Endothelial cell of umbilical vein (primary cell): ENCODE data around the gene CEP192. TPM values are rescaled to one million over a fixed set of nuclear protein-coding genes. Genes with fewer than 3 reads are reported as not detected.

ENCODE experiments used
- BruUV-seq: library from RNA; stranded (reverse); fragments of 400-500 nt; replicated peaks from 2 replicates; lab custom pipeline; 2021; lab: Mats Ljungman, UMichigan
- CTCF ChIA-PET: fragments of 300-600, 350-600 bp; sonication (Branson Sonifier 250); formaldehyde crosslinking; loops from one replicate; lab custom pipeline; 2021; ENCODE audit warnings: antibody characterized with exemption, inconsistent platforms; lab: Charles Lee
- POLR2A ChIA-PET: fragments of 300-600, 350-600 bp; sonication (Branson Sonifier 250); formaldehyde crosslinking; loops from one replicate; lab custom pipeline; 2021; ENCODE audit warnings: antibody characterized with exemption, inconsistent platforms; lab: Charles Lee
- DNase-seq: peaks from one replicate; pipeline ENCODE4 v3.0.0-alpha.2; 2011; ENCODE audit warnings: low read depth, low spot score
- FAIRE-seq: peaks from 2 replicates; lab custom pipeline; 2011; peaks lifted over from hg19 to GRCh38; lab: Jason Lieb, UNC
- H2AFZ ChIP-seq: 2 replicates; pipeline ENCODE4 v1.6.0; 2012; ENCODE audit warnings: low read depth, low read length, control low read depth, inconsistent platforms
- H3K27ac ChIP-seq: 2 replicates; pipeline ENCODE4 v1.5.1; 2011; ENCODE audit warnings: low read depth, mild to moderate bottlenecking, control low read depth, low read length, moderate library complexity; ENCODE audit not compliant: insufficient read depth
- H3K27me3 ChIP-seq, 2 experiments: 2 replicates each; pipeline versions ENCODE4 v1.6.0 to v1.6.1; 2011; ENCODE audit warnings: low read length in 2 of 2, mixed read lengths in 1 of 2; ENCODE audit not compliant: control insufficient read depth in 2 of 2, insufficient read depth in 2 of 2
- H3K36me3 ChIP-seq, 2 experiments: 2 replicates in 1 of 2; 3 replicates in 1 of 2; pipeline ENCODE4 v1.5.1; 2011; ENCODE audit warnings: low read length in 2 of 2, mild to moderate bottlenecking in 1 of 2, moderate library complexity in 1 of 2; ENCODE audit not compliant: control insufficient read depth in 2 of 2, insufficient read depth in 2 of 2; ENCODE audit errors: extremely low read depth in 1 of 2
- H3K4me1 ChIP-seq: 3 replicates; pipeline ENCODE4 v1.5.1; 2011; ENCODE audit warnings: mild to moderate bottlenecking, low read length; ENCODE audit not compliant: control insufficient read depth, insufficient read depth; ENCODE audit errors: extremely low read depth
- H3K4me2 ChIP-seq: 2 replicates; pipeline ENCODE4 v1.6.1; 2011; ENCODE audit warnings: low read length, control low read depth, mixed read lengths; ENCODE audit not compliant: insufficient read depth
- H3K4me3 ChIP-seq, 3 experiments: fragments of 200-600 bp in 1 of 3; sonication (generic), shearing (Covaris generic) in 1 of 3; replicated peaks in 1 of 3; 2 replicates each; pipeline ENCODE4 v1.5.1; 2011 to 2016; ENCODE audit warnings: control low read depth in 3 of 3, low read length in 3 of 3, mild to moderate bottlenecking in 2 of 3, inconsistent platforms in 1 of 3, low read depth in 1 of 3, moderate library complexity in 1 of 3; ENCODE audit not compliant: insufficient read depth in 1 of 3
- H3K79me2 ChIP-seq: 2 replicates; pipeline ENCODE4 v1.6.0; 2012; ENCODE audit warnings: low read length, inconsistent platforms; ENCODE audit not compliant: control insufficient read depth, insufficient read depth
- H3K9ac ChIP-seq: replicated peaks from 2 replicates; pipeline ENCODE3; 2011; ENCODE audit warnings: low read length, control low read depth; ENCODE audit not compliant: insufficient read depth; ENCODE audit errors: extremely low read depth
- H3K9me1 ChIP-seq: replicated peaks from 3 replicates; pipeline ENCODE4 v1.6.0; 2011; ENCODE audit warnings: mild to moderate bottlenecking, low read length; ENCODE audit not compliant: control insufficient read depth, insufficient read depth; ENCODE audit errors: extremely low read depth
- H3K9me3 ChIP-seq: replicated peaks from 2 replicates; pipeline ENCODE4 v1.5.1; 2012; ENCODE audit warnings: low read length, inconsistent platforms; ENCODE audit not compliant: control insufficient read depth, insufficient read depth
- H4K20me1 ChIP-seq: replicated peaks from 2 replicates; pipeline ENCODE3; 2011; ENCODE audit warnings: mild to moderate bottlenecking, low read length; ENCODE audit not compliant: control insufficient read depth, insufficient read depth; ENCODE audit errors: extremely low read depth
- CTCF ChIP-seq, 2 donors: IDR thresholded peaks; 1 replicate in 1 of 2; 2 replicates in 1 of 2; pipeline ENCODE4 v1.5.1; 2011; ENCODE audit warnings: low read length in 2 of 2, mild to moderate bottlenecking in 2 of 2, moderate library complexity in 2 of 2, control low read depth in 1 of 2, inconsistent platforms in 1 of 2, low read depth in 1 of 2; ENCODE audit not compliant: insufficient read depth in 1 of 2; ENCODE audit errors: extremely low read depth in 1 of 2
- EZH2 ChIP-seq: IDR thresholded peaks from 2 replicates; pipeline ENCODE4 v1.6.1; 2012; ENCODE audit warnings: borderline replicate concordance, low read depth, mild to moderate bottlenecking, moderate library complexity, low read length, inconsistent platforms; ENCODE audit not compliant: severe bottlenecking
- FOS ChIP-seq: IDR thresholded peaks from 2 replicates; pipeline ENCODE4 v1.6.1; 2011; ENCODE audit warnings: mild to moderate bottlenecking, low read length, moderate library complexity, borderline replicate concordance; ENCODE audit not compliant: insufficient read depth
- GATA2 ChIP-seq: IDR thresholded peaks from 2 replicates; pipeline ENCODE4 v1.7.0; 2011; ENCODE audit warnings: low read depth, mild to moderate bottlenecking, moderate library complexity, mixed read lengths, low read length; ENCODE audit not compliant: insufficient read length, insufficient read depth
- JUN ChIP-seq: IDR thresholded peaks from 2 replicates; pipeline ENCODE4 v1.6.1; 2011; ENCODE audit warnings: borderline replicate concordance, low read depth; ENCODE audit not compliant: insufficient read length, insufficient read depth
- MAX ChIP-seq: IDR thresholded peaks from 2 replicates; pipeline ENCODE4 v1.6.1; 2011; ENCODE audit not compliant: insufficient read depth, insufficient read length
- MYC ChIP-seq: IDR thresholded peaks from one replicate; pipeline ENCODE4 v1.6.1; 2011; ENCODE audit warnings: mild to moderate bottlenecking, low read depth, low read length
- POLR2A ChIP-seq: IDR thresholded peaks from 2 replicates; pipeline ENCODE4 v1.6.1; 2012; ENCODE audit warnings: low read depth, mild to moderate bottlenecking, control low read depth, low read length
- POLR2AphosphoS5 ChIP-seq: IDR thresholded peaks from 2 replicates; pipeline ENCODE4 v1.6.1; 2012; ENCODE audit warnings: low read depth, mild to moderate bottlenecking, control low read depth, low read length, moderate library complexity; ENCODE audit not compliant: insufficient read depth
- dilution Hi-C: fragments of 300-500 bp; cut with MboI; formaldehyde crosslinking; loops from one replicate; pipeline ENCODE4 v1.15.0; 2019; ENCODE audit warnings: low sequenced_read_pairs; ENCODE audit not compliant: extremely low pct_ligation_motif_present
- intact Hi-C: fragments of 100-400 bp; cut with micrococcal nuclease; formaldehyde crosslinking; loops from one replicate; pipeline ENCODE4 v1.10.0; 2022
- polyA plus RNA-seq, 4 experiments: library from polyadenylated mRNA; depleted of rRNA in 3 of 4; stranded (reverse) in 3 of 4; unstranded in 1 of 4; fragments of >200 nt; gene quantifications; 2 replicates each; pipeline versions ENCODE4 v1.2.1 to v1.2.3, GENCODE V29; 2011 to 2012; ENCODE audit warnings: missing spikeins in 1 of 4
- total RNA-seq: library from RNA; stranded (reverse); gene quantifications from 2 replicates; pipeline ENCODE4 v1.2.3, GENCODE V29; 2021

Gene CEP192
- total and polyA plus RNA-seq, 2 donors (not counting 3 experiments of a cell fraction or from before 2014, with no cell fraction given) = 14.5 to 22.9 TPM

GRCh38 chr18:13018374-13018773 lies 27.2 kb downstream of the CEP192 start:
- no TSS peak for BruUV-seq
- Histone ChIP-seq H3K9me3 (no peaks in the 10 kb centered on the region), H3K9ac (no peak overlapping the region), H3K36me3 (peaks cover 6 to 24% of the 10 kb centered on the region in 2 experiments), H3K27ac (no peak overlapping the region), H3K27me3 (no peaks in the 10 kb centered on the region), H3K79me2 (peaks cover 20% of the 10 kb centered on the region), H3K4me2 (no peak overlapping the region), H3K4me1 (peaks cover 10% of the 10 kb centered on the region), H3K9me1 (peaks cover under 1% of the 10 kb centered on the region), H4K20me1 (no peaks in the 10 kb centered on the region), H3K4me3 (no peak overlapping the region), H2AFZ (no peak overlapping the region)
- dilution Hi-C loops (no loop called here), intact Hi-C loops (no loop called here)
- DNase-seq = no peak
- TF ChIP-seq FOS (no peak), JUN (no peak), CTCF (IDR thresholded peaks at IDR 0.05; ENCODE audit: extremely low read depth in 1 of 2, insufficient read depth in 1 of 2, low read depth in 1 of 2, low read length in 2 of 2) (no peak), POLR2AphosphoS5 (no peak), GATA2 (no peak), MYC (no peak), MAX (no peak), POLR2A (no peak), EZH2 (no peak)
- POLR2A ChIA-PET = interaction anchor here (0.7 kb wide), 1 partner anchor 20 kb away, joined by 3 read pairs; no protein-coding TSS in a partner anchor
- FAIRE-seq = no peak
- CTCF ChIA-PET = interaction anchor here (0.8 to 2.0 kb wide), 2 partner anchors 15 to 69 kb away, joined by 3 to 5 read pairs; no protein-coding TSS in a partner anchor
